Thoracic aorta (tissue), 2 donors: ENCODE measurements around the gene PXDN. TPM values are rescaled to one million over a fixed set of nuclear protein-coding genes. Genes with fewer than 3 reads are reported as not detected.

Experiments used
- ATAC-seq: fragments of 150-250 bp; one replicate; pipeline ENCODE4 v1.8.0; 2017; ENCODE audit warnings: low read depth; ENCODE audit not compliant: insufficient number of reproducible peaks, low FRiP score
- DNase-seq: peaks from one replicate; pipeline ENCODE4 v3.0.0-alpha.2; 2020; ENCODE audit warnings: low spot score
- H3K27ac ChIP-seq, 2 donors: fragments of 200-600 bp; sonication (generic); 1 replicate in 1 of 2; 2 replicates in 1 of 2; pipeline ENCODE4 v1.5.1; 2016; ENCODE audit warnings: mild to moderate bottlenecking in 2 of 2, moderate library complexity in 2 of 2
- H3K27me3 ChIP-seq: fragments of 200-600 bp; sonication (generic); replicated peaks from 2 replicates; pipeline ENCODE4 v1.6.0; 2016; ENCODE audit warnings: mild to moderate bottlenecking; ENCODE audit not compliant: insufficient read depth
- H3K36me3 ChIP-seq: fragments of 200-600 bp; sonication (generic); one replicate; pipeline ENCODE4 v1.5.1; 2016
- H3K4me1 ChIP-seq, 2 donors: fragments of 200-600 bp; sonication (generic); 1 replicate in 1 of 2; 2 replicates in 1 of 2; pipeline versions ENCODE4 v1.5.1 to v1.6.0; 2016; ENCODE audit warnings: low read depth in 2 of 2, mild to moderate bottlenecking in 1 of 2; ENCODE audit not compliant: control insufficient read depth in 1 of 2
- H3K4me3 ChIP-seq: fragments of 200-600 bp; sonication (generic); 2 replicates; pipeline ENCODE4 v1.5.1; 2016; ENCODE audit warnings: mild to moderate bottlenecking
- H3K9me3 ChIP-seq: fragments of 200-600 bp; sonication (generic); 2 replicates; pipeline ENCODE4 v1.5.1; 2016
- total RNA-seq, 2 donors: library from RNA; depleted of rRNA; stranded (reverse); fragments of >200 nt; gene quantifications; one replicate each; pipeline versions ENCODE4 v1.1.0 to v1.2.3, GENCODE V29; 2016
- TF ChIP-seq, protein P1 (sequence below): fragments of 200-600 bp; sonication (generic); IDR thresholded peaks from one replicate; pipeline ENCODE4 v1.5.1; 2019; ENCODE audit warnings: antibody characterized with exemption

PXDN gene
- total RNA-seq, 2 donors from 2014 or later = 97.5 to 114 TPM

DNA sequence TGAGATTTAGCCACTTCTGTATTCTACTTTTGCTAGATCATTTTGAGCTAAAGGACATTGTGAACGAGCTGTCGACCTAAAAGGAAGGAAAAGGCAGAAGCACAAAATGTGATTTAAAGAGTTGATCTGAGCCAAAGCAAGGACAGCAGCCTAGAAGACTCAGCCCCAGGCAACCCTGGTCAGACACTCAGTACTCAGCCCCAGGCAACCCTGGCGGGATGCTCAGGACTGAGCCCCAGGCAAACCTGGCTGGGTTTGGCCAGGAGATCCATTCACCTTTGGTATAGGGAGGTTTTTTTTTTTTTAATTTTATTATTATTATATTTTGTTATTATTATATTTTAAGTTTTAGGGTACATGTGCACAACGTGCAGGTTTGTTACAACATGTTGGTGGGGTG lies 34.3 kb upstream of the PXDN start:
- Histone ChIP-seq H3K4me1 (peaks cover 3 to 5% of the 10 kb centered on the region in 2 donors), H3K9me3 (no peaks in the 10 kb centered on the region), H3K4me3 (no peak overlapping the region), H3K36me3 (no peaks in the 10 kb centered on the region), H3K27me3 (no peaks in the 10 kb centered on the region), H3K27ac (no peak overlapping the region)
- ATAC-seq = no peak
- TF ChIP-seq, protein P1, sequence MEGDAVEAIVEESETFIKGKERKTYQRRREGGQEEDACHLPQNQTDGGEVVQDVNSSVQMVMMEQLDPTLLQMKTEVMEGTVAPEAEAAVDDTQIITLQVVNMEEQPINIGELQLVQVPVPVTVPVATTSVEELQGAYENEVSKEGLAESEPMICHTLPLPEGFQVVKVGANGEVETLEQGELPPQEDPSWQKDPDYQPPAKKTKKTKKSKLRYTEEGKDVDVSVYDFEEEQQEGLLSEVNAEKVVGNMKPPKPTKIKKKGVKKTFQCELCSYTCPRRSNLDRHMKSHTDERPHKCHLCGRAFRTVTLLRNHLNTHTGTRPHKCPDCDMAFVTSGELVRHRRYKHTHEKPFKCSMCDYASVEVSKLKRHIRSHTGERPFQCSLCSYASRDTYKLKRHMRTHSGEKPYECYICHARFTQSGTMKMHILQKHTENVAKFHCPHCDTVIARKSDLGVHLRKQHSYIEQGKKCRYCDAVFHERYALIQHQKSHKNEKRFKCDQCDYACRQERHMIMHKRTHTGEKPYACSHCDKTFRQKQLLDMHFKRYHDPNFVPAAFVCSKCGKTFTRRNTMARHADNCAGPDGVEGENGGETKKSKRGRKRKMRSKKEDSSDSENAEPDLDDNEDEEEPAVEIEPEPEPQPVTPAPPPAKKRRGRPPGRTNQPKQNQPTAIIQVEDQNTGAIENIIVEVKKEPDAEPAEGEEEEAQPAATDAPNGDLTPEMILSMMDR = no peak
- DNase-seq = no peak

DNA sequence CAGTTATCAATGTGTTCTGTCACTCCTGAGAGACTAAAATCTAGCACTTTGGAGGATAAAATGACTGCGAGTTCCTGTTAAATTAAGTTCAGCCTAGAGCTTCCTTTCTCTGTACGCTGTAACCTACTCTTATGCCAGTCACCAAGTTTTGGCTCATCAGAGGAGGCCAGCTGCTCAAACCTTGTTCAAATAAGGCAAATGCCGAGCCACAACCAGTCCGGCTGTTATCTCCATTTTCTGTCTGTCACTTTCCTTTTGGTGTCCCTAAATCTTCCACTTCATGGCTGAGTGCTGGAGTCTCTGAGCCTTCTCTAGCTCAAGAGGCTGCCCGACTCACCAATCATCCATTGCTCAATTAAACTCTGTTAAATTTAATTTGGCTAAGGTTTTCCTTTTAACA lies 33.5 kb upstream of the PXDN start:
- Histone ChIP-seq H3K27ac (no peak overlapping the region), H3K9me3 (no peaks in the 10 kb centered on the region), H3K36me3 (no peaks in the 10 kb centered on the region), H3K27me3 (no peaks in the 10 kb centered on the region), H3K4me3 (no peak overlapping the region), H3K4me1 (peaks cover 11 to 12% of the 10 kb centered on the region in 2 donors)
- ATAC-seq = no peak
- TF ChIP-seq, protein P1 = no peak
- DNase-seq = no peak

DNA sequence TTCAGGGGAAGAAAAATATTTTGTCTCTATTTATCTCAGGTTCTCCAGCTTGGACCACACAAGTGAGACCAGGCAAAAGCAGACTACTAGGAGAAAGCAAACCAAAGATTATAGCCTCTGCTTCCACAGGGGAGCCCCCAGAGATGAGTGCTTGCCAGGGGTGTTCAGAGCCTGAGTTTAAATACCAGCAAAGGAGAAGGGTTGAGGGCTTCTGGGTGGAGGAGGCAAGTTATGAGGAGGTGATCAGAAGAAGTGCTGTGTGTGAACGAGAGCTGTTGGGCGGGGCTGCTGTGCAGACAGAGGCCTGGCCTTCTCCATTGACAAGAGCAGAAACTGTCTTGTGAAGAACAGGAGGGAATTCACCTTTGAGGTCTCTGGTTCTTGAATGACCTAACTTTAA lies 32.8 kb upstream of the PXDN start:
- H3K9me3 ChIP-seq = no peaks in the 10 kb centered on the region
- H3K36me3 ChIP-seq = no peaks in the 10 kb centered on the region
- no peaks in the 10 kb centered on the region for H3K27me3 ChIP-seq
- H3K4me1 ChIP-seq = peaks cover 17 to 18% of the 10 kb centered on the region in 2 donors
- no peak overlapping the region for H3K27ac ChIP-seq
- ATAC-seq = no peak
- DNase-seq = no peak
- no peak overlapping the region for H3K4me3 ChIP-seq
- TF ChIP-seq, protein P1 = no peak

DNA sequence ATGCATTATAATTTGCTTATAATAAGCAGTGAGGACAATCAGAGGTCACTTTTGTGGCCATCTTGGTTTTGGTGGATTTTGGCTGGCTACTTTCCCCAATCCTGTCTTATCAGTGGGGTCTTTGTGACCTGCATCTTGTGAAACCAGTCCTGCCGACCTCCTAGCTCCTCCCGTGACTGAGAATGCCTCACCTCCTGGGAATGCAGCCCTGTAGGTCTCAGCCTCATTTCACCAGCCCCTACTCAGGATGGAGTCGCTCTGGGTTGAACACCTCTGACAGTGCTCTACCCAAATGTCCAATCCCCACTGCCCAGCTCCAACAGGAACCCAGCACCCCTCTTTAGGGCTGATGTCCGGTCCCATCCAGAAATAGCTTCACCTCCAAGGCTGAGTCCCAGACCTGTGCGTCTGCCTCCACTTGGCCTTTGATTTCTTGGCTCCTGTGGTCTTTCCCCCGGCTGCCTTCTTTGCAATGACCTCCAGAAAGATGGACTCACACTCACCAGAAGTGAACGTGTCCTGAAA lies 31.3 kb upstream of the PXDN start:
- ATAC-seq (no peak), DNase-seq (no peak)
- TF ChIP-seq, protein P1 = no peak

DNA sequence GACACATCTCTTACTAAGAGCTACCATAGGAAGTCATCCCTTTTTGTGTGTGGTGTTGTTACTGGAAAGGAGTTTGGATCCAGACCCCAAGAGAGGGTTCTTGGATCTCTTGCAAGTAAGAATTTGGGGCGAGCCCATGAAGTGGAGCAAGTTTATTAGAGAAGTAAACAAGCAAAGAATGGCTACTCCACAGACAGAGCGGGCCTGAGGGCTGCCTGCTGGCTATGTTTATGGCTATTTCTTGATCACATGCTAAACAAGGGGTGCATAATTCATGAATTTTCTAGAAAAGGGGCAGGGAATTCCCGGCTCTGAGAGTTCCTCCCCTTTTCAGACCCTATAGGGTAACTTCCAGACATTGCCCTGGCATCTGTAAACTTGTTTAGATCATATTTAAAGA lies 30.6 kb upstream of the PXDN start:
- Histone ChIP-seq H3K4me3 (no peak overlapping the region), H3K36me3 (no peaks in the 10 kb centered on the region), H3K4me1 (peaks cover 19 to 27% of the 10 kb centered on the region in 2 donors), H3K9me3 (no peaks in the 10 kb centered on the region), H3K27me3 (no peaks in the 10 kb centered on the region), H3K27ac (no peak overlapping the region)
- TF ChIP-seq, protein P1 = no peak
- ATAC-seq (no peak), DNase-seq (no peak)

More for the DNA sequence above, 31.3 kb upstream of the PXDN start:
- no peaks in the 10 kb centered on the region for H3K36me3 ChIP-seq
- peaks cover 19 to 27% of the 10 kb centered on the region in 2 donors for H3K4me1 ChIP-seq
- H3K4me3 ChIP-seq = no peak overlapping the region
- H3K27me3 ChIP-seq = no peaks in the 10 kb centered on the region
- H3K9me3 ChIP-seq = no peaks in the 10 kb centered on the region
- no peak overlapping the region for H3K27ac ChIP-seq
